HepG2 (cell line): ENCODE results near the gene PDLIM7. TPM values are rescaled to one million over a fixed set of nuclear protein-coding genes. Genes with fewer than 3 reads are reported as not detected.

Source experiments
- ATAC-seq: fragments of 200-7000 bp; cut with Tn5 transposase; 3 replicates; pipeline ENCODE4 v1.9.1; 2020; ENCODE audit warnings: mild to moderate bottlenecking, moderate library complexity
- BruUV-seq: library from RNA; stranded (reverse); fragments of 400-500 nt; replicated peaks from 2 replicates; lab custom pipeline; 2021; lab: Mats Ljungman, UMichigan
- CTCF ChIA-PET: fragments of 300-600 bp; formaldehyde crosslinking; extraction: SDS; loops from one replicate; lab custom pipeline; 2021; ENCODE audit warnings: low total read pairs, inconsistent platforms, low intra/inter-chr PET ratio; lab: Yijun Ruan, JAX
- POLR2A ChIA-PET: fragments of 350-600 bp; sonication (Branson Sonifier 250); formaldehyde crosslinking; loops from one replicate; lab custom pipeline; 2020; ENCODE audit warnings: antibody characterized with exemption, inconsistent platforms; lab: Yijun Ruan, JAX
- DNase-seq: peaks from one replicate; pipeline ENCODE4 v3.0.0-alpha.2; 2015; ENCODE audit warnings: low spot score
- FAIRE-seq: peaks from 3 replicates; lab custom pipeline; 2011; peaks lifted over from hg19 to GRCh38; lab: Jason Lieb, UNC
- H2AFZ ChIP-seq: one replicate; pipeline ENCODE4 v1.6.1; 2011; ENCODE audit warnings: low read length, inconsistent platforms
- H3K27ac ChIP-seq: fragments of 300-600 bp; 3 replicates; pipeline ENCODE4 v1.8.0; 2011; ENCODE audit warnings: mixed run types, mild to moderate bottlenecking, mixed read lengths, low read length, inconsistent platforms; ENCODE audit not compliant: insufficient read depth; ENCODE audit errors: extremely low read length
- H3K27me3 ChIP-seq, 2 experiments: fragments of 200-600 bp in 1 of 2; 2 replicates in 1 of 2; 3 replicates in 1 of 2; pipeline versions ENCODE4 v1.6.0 to v1.8.0; 2011; ENCODE audit warnings: low read length in 2 of 2, mild to moderate bottlenecking in 2 of 2, moderate library complexity in 2 of 2, inconsistent platforms in 1 of 2; ENCODE audit not compliant: insufficient read depth in 2 of 2, control insufficient read depth in 1 of 2
- H3K36me3 ChIP-seq, 2 experiments: fragments of 200-600 bp in 1 of 2; replicated peaks in 1 of 2; 2 replicates in 1 of 2; 3 replicates in 1 of 2; pipeline versions ENCODE4 v1.5.1 to v1.8.0; 2011; ENCODE audit warnings: low read length in 2 of 2, inconsistent platforms in 1 of 2; ENCODE audit not compliant: insufficient read depth in 2 of 2, control insufficient read depth in 1 of 2
- H3K4me1 ChIP-seq: 2 replicates; pipeline ENCODE4 v1.5.1; 2012; ENCODE audit warnings: low read length, inconsistent platforms; ENCODE audit not compliant: insufficient read depth
- H3K4me2 ChIP-seq: 2 replicates; pipeline ENCODE4 v1.6.0; 2011; ENCODE audit warnings: low read depth, low read length, inconsistent platforms
- H3K4me3 ChIP-seq, 3 experiments: fragments of 200-600 bp in 1 of 3; sonication (generic), shearing (Covaris generic) in 1 of 3; replicated peaks in 1 of 3; 2 replicates each; pipeline ENCODE4 v1.5.1; 2011 to 2016; ENCODE audit warnings: low read length in 3 of 3, inconsistent platforms in 2 of 3, low read depth in 2 of 3, mild to moderate bottlenecking in 2 of 3, control low read depth in 1 of 3, mixed read lengths in 1 of 3; ENCODE audit not compliant: insufficient read depth in 1 of 3
- H3K79me2 ChIP-seq: one replicate; pipeline ENCODE4 v1.6.1; 2011; ENCODE audit warnings: low read length, inconsistent platforms; ENCODE audit not compliant: insufficient read depth
- H3K9ac ChIP-seq: 2 replicates; pipeline ENCODE4 v1.6.0; 2011; ENCODE audit warnings: mild to moderate bottlenecking, low read depth, low read length, inconsistent platforms; ENCODE audit not compliant: insufficient read depth
- H3K9me3 ChIP-seq: 2 replicates; pipeline ENCODE4 v1.5.1; 2012; ENCODE audit warnings: mild to moderate bottlenecking, low read length
- H4K20me1 ChIP-seq: 2 replicates; pipeline ENCODE4 v1.6.0; 2011; ENCODE audit warnings: inconsistent platforms, mild to moderate bottlenecking, low read length, moderate library complexity; ENCODE audit not compliant: insufficient read depth
- ARID3A ChIP-seq: IDR thresholded peaks from 2 replicates; pipeline ENCODE4 v1.6.1; 2012; ENCODE audit warnings: low read depth, low read length, improper control_type of control experiment
- CCAR2 ChIP-seq: fragments of 200-400 bp; formaldehyde crosslinking; optimal IDR thresholded peaks from 2 replicates; pipeline ENCODE3; 2018; ENCODE audit warnings: low read depth, mild to moderate bottlenecking, low read length, moderate library complexity
- EHMT2 ChIP-seq: fragments of 200-600 bp; sonication (generic); IDR thresholded peaks from 2 replicates; pipeline ENCODE4 v1.7.0; 2017; ENCODE audit warnings: antibody characterized with exemption, low read depth, low read length, borderline replicate concordance
- ETV6 ChIP-seq: sonication (generic); formaldehyde crosslinking; conservative IDR thresholded peaks from 2 replicates; pipeline ENCODE4 v1.4.0; 2020; ENCODE audit warnings: missing genetic modification reagents
- PHB2 ChIP-seq: fragments of 450-650 bp; IDR thresholded peaks from 2 replicates; pipeline ENCODE4 v1.6.1; 2018; ENCODE audit not compliant: partially characterized antibody
- TFDP2 ChIP-seq: sonication (generic); formaldehyde crosslinking; IDR thresholded peaks from 2 replicates; pipeline ENCODE4 v1.4.0; 2020; ENCODE audit warnings: missing genetic modification reagents
- ZBTB33 ChIP-seq: sonication (generic); formaldehyde crosslinking; IDR thresholded peaks from 2 replicates; pipeline ENCODE4 v1.4.0; 2020; ENCODE audit warnings: missing genetic modification reagents
- ZBTB46 ChIP-seq: sonication (generic); formaldehyde crosslinking; IDR thresholded peaks from 2 replicates; pipeline ENCODE4 v1.4.0; 2020; ENCODE audit warnings: mild to moderate bottlenecking, missing genetic modification reagents, borderline replicate concordance
- ZNF260 ChIP-seq: sonication (generic); formaldehyde crosslinking; IDR thresholded peaks from 2 replicates; pipeline ENCODE4 v1.4.0; 2020; ENCODE audit warnings: missing genetic modification reagents, low read depth, mild to moderate bottlenecking, borderline replicate concordance
- ZNF749 ChIP-seq: sonication (generic); formaldehyde crosslinking; IDR thresholded peaks from 2 replicates; pipeline ENCODE4 v1.8.0; 2022; ENCODE audit warnings: mild to moderate bottlenecking, missing genetic modification reagents, moderate library complexity, borderline replicate concordance
- ZSCAN22 ChIP-seq: sonication (generic); formaldehyde crosslinking; IDR thresholded peaks from 2 replicates; pipeline ENCODE4 v1.4.0; 2020; ENCODE audit warnings: mild to moderate bottlenecking, missing genetic modification reagents
- WGBS: methylation state at CpG from one replicate; pipeline ENCODE4 v1.1.6; 2017; ENCODE audit warnings: low lambda C conversion rate; 5-methylcytosine and 5-hydroxymethylcytosine counted together
- in situ Hi-C: cut with HindIII; loops from 2 replicates; pipeline ENCODE4 v1.10.0; 2017; ENCODE audit warnings: low pct_unique_long_range_greater_than_20kb; ENCODE audit not compliant: extremely low pct_ligation_motif_present
- intact Hi-C: fragments of 100-400 bp; cut with micrococcal nuclease; formaldehyde crosslinking; loops from one replicate; pipeline ENCODE4 v1.10.0; 2022; ENCODE audit not compliant: unreplicated experiment
- polyA plus RNA-seq, 8 experiments: library from polyadenylated mRNA; depleted of rRNA in 3 of 8; stranded (reverse) in 7 of 8; unstranded in 1 of 8; fragments of >200 nt; fragmentation: Illumina TruSeq in 4 of 8; extraction: Trizol in 4 of 8; gene quantifications; 2 replicates each; pipeline versions ENCODE4 v1.2.1 to v1.2.3, GENCODE V29; 2011 to 2016; ENCODE audit warnings: low read depth in 4 of 8, missing spikeins in 1 of 8, mixed read lengths in 1 of 8; ENCODE audit not compliant: insufficient read depth in 1 of 8
- total RNA-seq, 5 experiments: library from RNA; depleted of rRNA; stranded (reverse); fragments of >200 nt; fragmentation: Illumina TruSeq; extraction: Trizol; gene quantifications; 2 replicates each; pipeline ENCODE4 v1.2.3, GENCODE V29; 2016; ENCODE audit warnings: low read depth in 1 of 5

PDLIM7 gene
- total and polyA plus RNA-seq, 2 of the 13 experiments (the other 11 are each of a cell fraction or from before 2014, with no cell fraction given): 21.1 to 31.3 TPM

- intact Hi-C loops (loop anchor here (5.0 kb wide), 1 partner anchor 37 kb away; the partner anchor contains the start of gene FAM193B), in situ Hi-C loops (no loop called here)
- H3K27me3 ChIP-seq: no peaks in the 10 kb centered on the region; a peak in 1 of 5 replicates
- FAIRE-seq: no peak
- WGBS: 91% methylated on average over 6 of the region's 7 CpGs
- H3K4me3 ChIP-seq: peak overlapping the region; percentile 70 to 96 (median 86)
- POLR2A ChIA-PET: interaction anchor here (1.8 to 2.9 kb wide), 2 partner anchors 19 to 31 kb away, joined by 7 to 18 read pairs; partner anchors contain the start of gene PDLIM7
- no peaks in the 10 kb centered on the region for H3K9me3 ChIP-seq
- DNase-seq: no peak
- H3K4me1 ChIP-seq: peaks cover 26% of the 10 kb centered on the region
- TF ChIP-seq ETV6: no peak
- TF ChIP-seq ZBTB33 (CRISPR knock-in tag): peak; percentile 72
- H3K4me2 ChIP-seq: peak overlapping the region; percentile 92
- H3K79me2 ChIP-seq: peaks cover 15% of the 10 kb centered on the region
- CTCF ChIA-PET: no interaction called here
- H3K36me3 ChIP-seq: peaks cover 33 to 64% of the 10 kb centered on the region in 2 experiments; a peak in 4 of 5 replicates
- no peak overlapping the region for H2AFZ ChIP-seq
- no peaks in the 10 kb centered on the region; the same call in 1 of the 2 replicates for H4K20me1 ChIP-seq
- no peak for ATAC-seq
- peak overlapping the region; percentile 62 for H3K27ac ChIP-seq
- no TSS peak for BruUV-seq
- peak overlapping the region; percentile 90 for H3K9ac ChIP-seq
Observed at GRCh38 chr5:177515580-177515979, 18.2 kb upstream of the PDLIM7 start.

- Histone ChIP-seq H3K36me3 (peaks cover 31 to 59% of the 10 kb centered on the region in 2 experiments; a peak in 4 of 5 replicates), H3K27ac (no peak overlapping the region), H3K4me1 (peaks cover 26% of the 10 kb centered on the region), H3K4me2 (no peak overlapping the region; the same call in 1 of the 2 replicates), H2AFZ (no peak overlapping the region), H3K79me2 (peaks cover 15% of the 10 kb centered on the region), H3K4me3 (no peak overlapping the region), H3K27me3 (no peaks in the 10 kb centered on the region; a peak in 1 of 5 replicates), H3K9ac (no peak overlapping the region), H3K9me3 (no peaks in the 10 kb centered on the region), H4K20me1 (no peaks in the 10 kb centered on the region; the same call in 1 of the 2 replicates)
- intact Hi-C loops: no loop called here
- FAIRE-seq (no peak), DNase-seq (no peak), ATAC-seq (no peak)
- no TSS peak for BruUV-seq
- CTCF ChIA-PET: no interaction called here
- in situ Hi-C loops: no loop called here
- POLR2A ChIA-PET: no interaction called here
- WGBS: 96% methylated on average over 8 of the region's 11 CpGs
- TF ChIP-seq EHMT2 (no peak), ZNF749 (CRISPR knock-in tag) (no peak), CCAR2 (no peak), ZNF260 (CRISPR knock-in tag) (no peak), PHB2 (no peak), ZSCAN22 (CRISPR knock-in tag) (no peak), TFDP2 (no peak), ARID3A (no peak), ZBTB46 (CRISPR knock-in tag) (no peak)
Observed at GRCh38 chr5:177514541-177514940, 17.1 kb upstream of the PDLIM7 start.
